H1 (cell line): Measurements from ENCODE around the gene PCBD1.

Experiments
- EGR1 ChIP-seq: IDR thresholded peaks from 2 replicates; pipeline ENCODE4 v1.6.1; 2011; ENCODE audit warnings: low read depth, low read length, borderline replicate concordance
- EP300 ChIP-seq, 2 experiments: IDR thresholded peaks; 1 replicate in 1 of 2; 2 replicates in 1 of 2; pipeline ENCODE4 v1.6.1; 2011 to 2012; ENCODE audit warnings: low read depth in 2 of 2, low read length in 2 of 2, mild to moderate bottlenecking in 2 of 2, borderline replicate concordance in 1 of 2, inconsistent platforms in 1 of 2, moderate library complexity in 1 of 2
- FOSL1 ChIP-seq: IDR thresholded peaks from 2 replicates; pipeline ENCODE4 v1.6.1; 2011; ENCODE audit warnings: mild to moderate bottlenecking, low read depth, low read length, moderate library complexity; ENCODE audit not compliant: insufficient read depth
- POLR2A ChIP-seq, 2 experiments: IDR thresholded peaks; 1 replicate in 1 of 2; 2 replicates in 1 of 2; pipeline ENCODE4 v1.6.1; 2011; ENCODE audit warnings: low read depth in 2 of 2, low read length in 2 of 2, mild to moderate bottlenecking in 2 of 2; ENCODE audit errors: control extremely low read depth in 1 of 2
- POLR2AphosphoS5 ChIP-seq: IDR thresholded peaks from 2 replicates; pipeline ENCODE4 v1.6.1; 2011; ENCODE audit warnings: low read depth, low read length
- SUZ12 ChIP-seq: fragments of 200-600 bp; sonication (generic); IDR thresholded peaks from 2 replicates; pipeline ENCODE4 v1.6.1; 2012; ENCODE audit warnings: mild to moderate bottlenecking, inconsistent platforms, low read length, moderate library complexity, mixed read lengths
- TF ChIP-seq, protein P1 (sequence below), 3 experiments: IDR thresholded peaks; 1 replicate in 2 of 3; 2 replicates in 1 of 3; pipeline versions ENCODE4 v1.5.1 to v1.6.1; 2011; ENCODE audit warnings: low read length in 3 of 3, mild to moderate bottlenecking in 3 of 3, inconsistent platforms in 2 of 3, low read depth in 1 of 3, moderate library complexity in 1 of 3; ENCODE audit not compliant: insufficient read depth in 1 of 3; ENCODE audit errors: control extremely low read depth in 1 of 3

DNA sequence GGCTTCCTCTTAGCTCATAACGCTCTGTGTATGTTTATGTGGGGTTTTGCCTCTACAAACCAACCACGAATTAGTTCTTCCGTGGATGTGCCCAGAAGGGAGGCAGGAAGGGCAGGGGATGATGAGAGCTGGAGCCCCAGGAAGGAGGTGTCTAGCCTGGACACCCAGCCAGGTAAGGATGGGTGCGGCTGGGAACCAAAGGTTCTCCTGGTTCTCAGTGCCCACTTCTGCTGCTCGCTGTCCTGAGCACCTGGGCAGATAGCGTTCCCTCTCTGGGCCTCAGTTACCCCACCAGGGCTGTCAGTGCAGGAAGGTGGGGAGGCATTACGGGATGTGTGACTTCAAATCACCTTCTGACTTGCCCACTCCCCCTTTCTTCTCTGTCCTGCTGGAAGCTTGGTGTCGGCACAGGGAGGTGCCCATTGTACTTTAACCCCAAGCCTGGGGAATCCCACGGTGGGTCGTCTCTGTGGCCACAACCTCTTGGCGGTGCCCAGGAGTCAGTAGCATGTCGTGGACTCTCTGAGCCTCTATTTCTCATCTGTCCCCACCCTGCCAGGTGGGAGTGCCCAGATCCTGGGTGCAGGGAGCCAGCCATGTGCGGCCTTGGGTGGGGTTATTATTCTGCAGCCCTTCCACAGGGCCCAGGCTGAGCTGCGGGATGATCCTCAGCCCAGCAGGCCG is 18.7 kb upstream of the PCBD1 start:
- TF ChIP-seq FOSL1 (no peak), EP300 (IDR thresholded peaks at IDR 0.05; ENCODE audit: borderline replicate concordance in 1 of 2, low read depth in 2 of 2, low read length in 2 of 2) (no peak), POLR2AphosphoS5 (no peak), POLR2A (IDR thresholded peaks at IDR 0.05; ENCODE audit: control extremely low read depth in 1 of 2, low read depth in 2 of 2, low read length in 2 of 2) (no peak), SUZ12 (no peak), EGR1 (no peak)
- TF ChIP-seq, protein P1, sequence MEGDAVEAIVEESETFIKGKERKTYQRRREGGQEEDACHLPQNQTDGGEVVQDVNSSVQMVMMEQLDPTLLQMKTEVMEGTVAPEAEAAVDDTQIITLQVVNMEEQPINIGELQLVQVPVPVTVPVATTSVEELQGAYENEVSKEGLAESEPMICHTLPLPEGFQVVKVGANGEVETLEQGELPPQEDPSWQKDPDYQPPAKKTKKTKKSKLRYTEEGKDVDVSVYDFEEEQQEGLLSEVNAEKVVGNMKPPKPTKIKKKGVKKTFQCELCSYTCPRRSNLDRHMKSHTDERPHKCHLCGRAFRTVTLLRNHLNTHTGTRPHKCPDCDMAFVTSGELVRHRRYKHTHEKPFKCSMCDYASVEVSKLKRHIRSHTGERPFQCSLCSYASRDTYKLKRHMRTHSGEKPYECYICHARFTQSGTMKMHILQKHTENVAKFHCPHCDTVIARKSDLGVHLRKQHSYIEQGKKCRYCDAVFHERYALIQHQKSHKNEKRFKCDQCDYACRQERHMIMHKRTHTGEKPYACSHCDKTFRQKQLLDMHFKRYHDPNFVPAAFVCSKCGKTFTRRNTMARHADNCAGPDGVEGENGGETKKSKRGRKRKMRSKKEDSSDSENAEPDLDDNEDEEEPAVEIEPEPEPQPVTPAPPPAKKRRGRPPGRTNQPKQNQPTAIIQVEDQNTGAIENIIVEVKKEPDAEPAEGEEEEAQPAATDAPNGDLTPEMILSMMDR (IDR thresholded peaks at IDR 0.05; ENCODE audit: control extremely low read depth in 1 of 3, insufficient read depth in 1 of 3, low read depth in 1 of 3, low read length in 3 of 3): no peak
